GM12878 (cell line): ENCODE data around the gene CLVS2. TPM values are rescaled to one million over a fixed set of nuclear protein-coding genes. Genes with fewer than 3 reads are reported as not detected.

Experiments
- ATAC-seq: fragments of 200-7000 bp; cut with Tn5 transposase; 3 replicates; pipeline ENCODE4 v1.9.1; 2020; ENCODE audit warnings: mild to moderate bottlenecking, moderate library complexity
- BruUV-seq: library from RNA; stranded (reverse); fragments of 400-500 nt; replicated peaks from 2 replicates; lab custom pipeline; 2021; lab: Mats Ljungman, UMichigan
- CTCF ChIA-PET: fragments of 300-600 bp; sonication (Branson Sonifier 250); formaldehyde crosslinking; extraction: SDS; loops from one replicate; lab custom pipeline; 2021; ENCODE audit warnings: inconsistent platforms; lab: Yijun Ruan, JAX
- POLR2A ChIA-PET: fragments of 350-600 bp; formaldehyde crosslinking; extraction: SDS; loops from one replicate; lab custom pipeline; 2021; ENCODE audit warnings: inconsistent platforms; lab: Charles Lee
- RAD21 ChIA-PET: fragments of 300-600 bp; sonication (Branson Sonifier 250); formaldehyde crosslinking; loops from one replicate; lab custom pipeline; 2023; ENCODE audit warnings: antibody characterized with exemption; ENCODE audit not compliant: unreplicated experiment; lab: Charles Lee
- SMC1A ChIA-PET: fragments of 300-600 bp; sonication (Branson Sonifier 250); formaldehyde crosslinking; loops from one replicate; lab custom pipeline; 2023; ENCODE audit not compliant: unreplicated experiment, uncharacterized antibody; lab: Charles Lee
- DNase-seq: peaks from one replicate; pipeline ENCODE4 v3.0.0-alpha.2; 2011; ENCODE audit warnings: low read depth, low spot score
- FAIRE-seq: peaks from 3 replicates; lab custom pipeline; 2011; peaks lifted over from hg19 to GRCh38; lab: Jason Lieb, UNC
- H2AFZ ChIP-seq: 2 replicates; pipeline ENCODE4 v1.6.0; 2011; ENCODE audit warnings: low read depth, low read length, control low read depth; ENCODE audit not compliant: control insufficient read depth
- H3K27ac ChIP-seq: 2 replicates; pipeline ENCODE4 v1.5.1; 2011; ENCODE audit warnings: control low read depth; ENCODE audit not compliant: control insufficient read depth, insufficient read depth
- H3K27me3 ChIP-seq, 2 experiments: replicated peaks in 1 of 2; 2 replicates each; pipeline versions ENCODE4 v1.6.0 to v1.6.1; 2011; ENCODE audit warnings: low read length in 1 of 2; ENCODE audit not compliant: control insufficient read depth in 2 of 2, insufficient read depth in 2 of 2
- H3K36me3 ChIP-seq, 2 experiments: 2 replicates each; pipeline ENCODE4 v1.5.1; 2011; ENCODE audit warnings: low read length in 1 of 2; ENCODE audit not compliant: control insufficient read depth in 2 of 2, insufficient read depth in 2 of 2
- H3K4me1 ChIP-seq: 2 replicates; pipeline ENCODE4 v1.6.1; 2011; ENCODE audit warnings: mild to moderate bottlenecking, low read length, moderate library complexity, mixed read lengths; ENCODE audit not compliant: control insufficient read depth, insufficient read depth
- H3K4me2 ChIP-seq: 2 replicates; pipeline ENCODE4 v1.6.0; 2011; ENCODE audit warnings: control low read depth; ENCODE audit not compliant: control insufficient read depth, insufficient read depth
- H3K4me3 ChIP-seq: fragments of 200-600 bp; sonication (generic); 2 replicates; pipeline ENCODE4 v1.5.1; 2016
- H3K79me2 ChIP-seq: 2 replicates; pipeline ENCODE4 v1.6.0; 2011; ENCODE audit warnings: low read length; ENCODE audit not compliant: control insufficient read depth, insufficient read depth
- H3K9ac ChIP-seq: 2 replicates; pipeline ENCODE4 v1.8.0; 2011; ENCODE audit warnings: low read length, control low read depth, mixed read lengths; ENCODE audit not compliant: control insufficient read depth, insufficient read depth
- H3K9me3 ChIP-seq: replicated peaks from 3 replicates; pipeline ENCODE4 v1.5.1; 2011; ENCODE audit warnings: mild to moderate bottlenecking, low read length; ENCODE audit not compliant: control insufficient read depth, insufficient read depth
- H4K20me1 ChIP-seq: 2 replicates; pipeline ENCODE4 v1.6.0; 2011; ENCODE audit not compliant: control insufficient read depth, insufficient read depth
- ATF7 ChIP-seq: fragments of 450-650 bp; IDR thresholded peaks from 2 replicates; pipeline ENCODE4 v1.6.1; 2016; ENCODE audit warnings: low read depth, mild to moderate bottlenecking
- BACH1 ChIP-seq: fragments of 450-650 bp; IDR thresholded peaks from 2 replicates; pipeline ENCODE4 v1.6.1; 2017; ENCODE audit warnings: mild to moderate bottlenecking, borderline replicate concordance
- BHLHE40 ChIP-seq, 2 experiments: fragments of 450-650 bp in 1 of 2; IDR thresholded peaks; 2 replicates each; pipeline ENCODE4 v1.6.1; 2011 to 2017; ENCODE audit warnings: low read depth in 2 of 2, borderline replicate concordance in 1 of 2, improper control_type of control experiment in 1 of 2, low read length in 1 of 2, mild to moderate bottlenecking in 1 of 2
- E2F8 ChIP-seq: fragments of 450-650 bp; IDR thresholded peaks from 2 replicates; pipeline ENCODE4 v1.6.1; 2018; ENCODE audit warnings: mild to moderate bottlenecking, low read depth, moderate library complexity; ENCODE audit not compliant: partially characterized antibody
- ETV6 ChIP-seq, 2 experiments: fragments of 450-650 bp in 1 of 2; IDR thresholded peaks in 1 of 2; conservative IDR thresholded peaks in 1 of 2; 2 replicates each; pipeline ENCODE4 v1.6.1; 2014; ENCODE audit warnings: antibody characterized with exemption in 1 of 2, borderline replicate concordance in 1 of 2, low read depth in 1 of 2, mild to moderate bottlenecking in 1 of 2, moderate library complexity in 1 of 2
- IRF4 ChIP-seq: IDR thresholded peaks from 2 replicates; pipeline ENCODE4 v1.6.1; 2011; ENCODE audit warnings: low read depth, low read length
- KDM1A ChIP-seq: fragments of 200-600 bp; sonication (generic); IDR thresholded peaks from 2 replicates; pipeline ENCODE4 v1.6.1; 2016; ENCODE audit warnings: borderline replicate concordance
- NFIC ChIP-seq: IDR thresholded peaks from 2 replicates; pipeline ENCODE4 v1.6.1; 2012; ENCODE audit warnings: low read depth, mild to moderate bottlenecking, inconsistent platforms, low read length, moderate library complexity
- PBX3 ChIP-seq: IDR thresholded peaks from 2 replicates; pipeline ENCODE4 v1.6.1; 2011; ENCODE audit warnings: mild to moderate bottlenecking, low read depth, low read length, moderate library complexity; ENCODE audit not compliant: insufficient replicate concordance
- PKNOX1 ChIP-seq: fragments of 450-650 bp; IDR thresholded peaks from 2 replicates; pipeline ENCODE4 v1.6.1; 2016; ENCODE audit warnings: mild to moderate bottlenecking
- RUNX3 ChIP-seq: IDR thresholded peaks from 2 replicates; pipeline ENCODE4 v1.6.1; 2012; ENCODE audit warnings: low read length, inconsistent platforms
- WGBS: methylation state at CpG from one replicate; pipeline ENCODE4 v1.1.6; 2016; ENCODE audit warnings: low lambda C conversion rate; ENCODE audit not compliant: insufficient replicate concordance, insufficient coverage; ENCODE audit errors: missing lambda C conversion rate; 5-methylcytosine and 5-hydroxymethylcytosine counted together
- in situ Hi-C: fragments of 300-500 bp; cut with MboI; formaldehyde crosslinking; loops from 9 replicates; pipeline ENCODE4 v1.14.3; 2018; ENCODE audit warnings: mixed read lengths
- intact Hi-C: fragments of 100-400 bp; cut with micrococcal nuclease; formaldehyde crosslinking; loops from one replicate; pipeline ENCODE4 v1.14.2; 2022; ENCODE audit not compliant: unreplicated experiment
- polyA plus RNA-seq, 11 experiments: library from polyadenylated mRNA; depleted of rRNA in 4 of 11; unstranded in 6 of 11; stranded (reverse) in 5 of 11; fragments of >200 nt; fragmentation: Nextera tagmentation in 4 of 11; fragmentation: Illumina TruSeq in 1 of 11; extraction: Ambion mirVana in 4 of 11; extraction: Trizol in 1 of 11; gene quantifications; 1 replicate in 1 of 11; 2 replicates in 10 of 11; pipeline versions ENCODE4 v1.2.1 to v1.2.3, GENCODE V29; 2011 to 2016; ENCODE audit warnings: inconsistent platforms in 2 of 11, missing spikeins in 2 of 11, low read depth in 1 of 11
- total RNA-seq, 4 experiments: library from RNA; depleted of rRNA in 3 of 4; stranded (reverse); fragments of >200 nt in 3 of 4; fragmentation: Illumina TruSeq in 1 of 4; extraction: Trizol in 1 of 4; gene quantifications; 2 replicates each; pipeline versions ENCODE4 v1.2.1 to v1.2.3, GENCODE V29; 2013 to 2021

CLVS2 gene
- total and polyA plus RNA-seq, 10 of the 15 experiments (the other 5 are each of a cell fraction or from before 2014, with no cell fraction given): not detected

GRCh38 chr6:123042401-123042800 is 46.4 kb downstream of the CLVS2 start:
- Histone ChIP-seq H3K4me1 (no peaks in the 10 kb centered on the region), H2AFZ (no peak overlapping the region), H3K79me2 (no peaks in the 10 kb centered on the region), H3K9ac (no peak overlapping the region), H3K27me3 (no peaks in the 10 kb centered on the region), H3K9me3 (no peaks in the 10 kb centered on the region), H3K27ac (no peak overlapping the region), H3K36me3 (no peaks in the 10 kb centered on the region), H3K4me2 (no peak overlapping the region), H3K4me3 (no peak overlapping the region), H4K20me1 (no peaks in the 10 kb centered on the region)
- TF ChIP-seq KDM1A (no peak), BHLHE40 (IDR thresholded peaks at IDR 0.05; ENCODE audit: borderline replicate concordance in 1 of 2, low read depth in 2 of 2, low read length in 1 of 2) (no peak), IRF4 (no peak), ETV6 (conservative IDR thresholded peaks at IDR 0.05 in 1 of 2, IDR thresholded peaks at IDR 0.05 in 1 of 2; ENCODE audit: borderline replicate concordance in 1 of 2, low read depth in 1 of 2) (no peak)
- intact Hi-C loops: no loop called here
- ChIA-PET POLR2A (no interaction called here), CTCF (no interaction called here), RAD21 (no interaction called here), SMC1A (interaction anchor here (0.6 to 1.9 kb wide), 2 partner anchors 68 to 173 kb away, joined by 3 to 4 read pairs; no protein-coding TSS in a partner anchor)
- 0% methylated on average over 2 of the region's 2 CpGs for WGBS
- DNase-seq (no peak), FAIRE-seq (no peak), ATAC-seq (no peak)
- no TSS peak for BruUV-seq
- in situ Hi-C loops: no loop called here

- H3K9ac ChIP-seq: no peak overlapping the region
- intact Hi-C loops (no loop called here), in situ Hi-C loops (no loop called here)
- no peak overlapping the region for H3K4me2 ChIP-seq
- ChIA-PET SMC1A (interaction anchor here (1.1 to 2.6 kb wide), 3 partner anchors 8 to 175 kb away, joined by 3 to 18 read pairs (median 3); no protein-coding TSS in a partner anchor), RAD21 (interaction anchor here (0.6 to 0.9 kb wide), 2 partner anchors 173 to 175 kb away, joined by 3 read pairs; no protein-coding TSS in a partner anchor), CTCF (interaction anchor here (1.5 to 3.0 kb wide), 2 partner anchors 97 to 174 kb away, joined by 3 to 23 read pairs; no protein-coding TSS in a partner anchor), POLR2A (no interaction called here)
- H3K36me3 ChIP-seq: no peaks in the 10 kb centered on the region
- H3K27me3 ChIP-seq: no peaks in the 10 kb centered on the region
- no peak for FAIRE-seq
- no peaks in the 10 kb centered on the region for H3K9me3 ChIP-seq
- 24% methylated on average over 3 of the region's 3 CpGs for WGBS
- no peak overlapping the region for H3K27ac ChIP-seq
- ATAC-seq: no peak
- H3K4me1 ChIP-seq: no peaks in the 10 kb centered on the region
- H3K4me3 ChIP-seq: no peak overlapping the region
- H2AFZ ChIP-seq: no peak overlapping the region
- H3K79me2 ChIP-seq: no peaks in the 10 kb centered on the region
- no peak for DNase-seq
- BruUV-seq: no TSS peak
- H4K20me1 ChIP-seq: no peaks in the 10 kb centered on the region
- no peak for TF ChIP-seq ATF7
- TF ChIP-seq PBX3: no peak
- no peak for TF ChIP-seq NFIC
- TF ChIP-seq BACH1: no peak
- no peak for TF ChIP-seq E2F8
- TF ChIP-seq RUNX3: no peak
- TF ChIP-seq PKNOX1: no peak
Observed at GRCh38 chr6:123044341-123044860, 48.4 kb downstream of the CLVS2 start.
